Astrocyte of the cerebellum (primary cell): ENCODE results near the gene APBB1IP.
A peak's percentile ranks its signal among the peaks of the same experiment; 100 is the strongest.

Experiments
- DNase-seq: peaks from one replicate; pipeline ENCODE4 v3.0.0-alpha.2; 2011; ENCODE audit warnings: low read depth
- H3K4me3 ChIP-seq: 2 replicates; pipeline ENCODE4 v1.5.1; 2011; ENCODE audit warnings: mild to moderate bottlenecking, low read depth, low read length, moderate library complexity
- CTCF ChIP-seq: IDR thresholded peaks from 2 replicates; pipeline ENCODE4 v1.5.1; 2012; ENCODE audit warnings: low read length, low read depth, moderate library complexity, mild to moderate bottlenecking; ENCODE audit errors: missing control alignments
- in situ Hi-C: cut with HindIII; loops from 2 replicates; pipeline ENCODE4 v1.10.0; 2017; ENCODE audit warnings: low sequenced_read_pairs

Gene APBB1IP

GRCh38 chr10:26481914-26482550 lies 43.9 kb downstream of the APBB1IP start:
- no peak for DNase-seq
- no peak overlapping the region for H3K4me3 ChIP-seq
- in situ Hi-C loops, result no loop called here
- TF ChIP-seq CTCF, result no peak

GRCh38 chr10:26483554-26483953 lies 45.4 kb downstream of the APBB1IP start:
- DNase-seq, result no peak
- no peak for TF ChIP-seq CTCF
- in situ Hi-C loops, result no loop called here
- H3K4me3 ChIP-seq, result no peak overlapping the region

- H3K4me3 ChIP-seq, result no peak overlapping the region
- in situ Hi-C loops, result no loop called here
- DNase-seq, result no peak
- TF ChIP-seq CTCF, result no peak
These were observed 47.2 kb downstream of the APBB1IP start for GRCh38 chr10:26485150-26485941.

- no peak overlapping the region for H3K4me3 ChIP-seq
- TF ChIP-seq CTCF, result no peak
- no peak for DNase-seq
- in situ Hi-C loops, result no loop called here
These were observed 48.2 kb downstream of the APBB1IP start for GRCh38 chr10:26486304-26486703.

GRCh38 chr10:26486990-26487850 lies 49.1 kb downstream of the APBB1IP start:
- in situ Hi-C loops, result no loop called here
- no peak for TF ChIP-seq CTCF
- no peak overlapping the region for H3K4me3 ChIP-seq
- DNase-seq, result peak; percentile 75

GRCh38 chr10:26488344-26488743 lies 50.2 kb downstream of the APBB1IP start:
- no peak for DNase-seq
- in situ Hi-C loops, result no loop called here
- no peak overlapping the region for H3K4me3 ChIP-seq
- no peak for TF ChIP-seq CTCF
